Right lobe of liver (tissue), 4 donors: Measurements from ENCODE around the gene PTCRA.
"Not testable (repeated sequence)": the region's sequence is repeated elsewhere in the genome, so short reads cannot be mapped to it uniquely, and the experiment has no call there.

Source experiments
- POLR2A ChIP-seq: fragments of 450-650 bp; IDR thresholded peaks from one replicate; pipeline ENCODE4 v1.6.1; 2017; ENCODE audit warnings: antibody characterized with exemption, mild to moderate bottlenecking
- TF ChIP-seq, protein P1 (sequence below), 4 donors: fragments of 200-600 bp in 3 of 4; fragments of 450-650 bp in 1 of 4; IDR thresholded peaks; one replicate each; pipeline versions ENCODE4 v1.5.1 to v1.8.0; 2016 to 2022; ENCODE audit warnings: antibody characterized with exemption in 4 of 4, mild to moderate bottlenecking in 2 of 4
- donor health status: DM: no; HTN: no; CAD: no.
- donor health status: DM: no; HTN: no; CAD: no.
- donor health status: DM: no; HTN: yes; CAD: no.

DNA sequence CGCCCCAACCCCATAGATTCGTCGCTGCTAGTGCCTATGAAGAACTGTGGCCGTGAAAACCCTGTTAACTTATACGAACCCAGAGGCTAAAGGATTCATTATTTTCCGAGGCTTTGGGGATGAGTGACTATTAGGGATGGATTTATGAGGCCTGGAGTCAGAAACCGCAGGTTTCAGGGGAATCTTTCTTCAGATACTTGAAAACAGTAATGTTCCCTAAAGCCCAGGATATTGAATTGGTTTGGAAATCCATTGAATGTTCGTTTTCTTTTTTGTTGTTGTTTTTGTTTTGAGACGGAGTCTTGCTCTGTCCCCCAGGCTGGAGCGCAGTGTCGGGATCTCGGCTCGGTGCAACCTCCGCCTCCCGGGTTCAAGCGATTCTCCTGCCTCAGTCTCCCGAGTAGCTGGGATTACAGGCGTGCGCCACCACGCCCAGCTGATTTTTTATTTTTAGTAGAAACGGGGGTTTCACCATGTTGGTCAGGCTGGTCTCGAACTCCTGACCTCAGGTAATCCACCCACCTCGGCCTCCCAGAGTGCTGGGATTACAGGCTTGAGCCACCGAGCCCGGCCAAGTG is 35.5 kb upstream of the PTCRA start:
- TF ChIP-seq POLR2A: not testable (repeated sequence)
- TF ChIP-seq, protein P1, sequence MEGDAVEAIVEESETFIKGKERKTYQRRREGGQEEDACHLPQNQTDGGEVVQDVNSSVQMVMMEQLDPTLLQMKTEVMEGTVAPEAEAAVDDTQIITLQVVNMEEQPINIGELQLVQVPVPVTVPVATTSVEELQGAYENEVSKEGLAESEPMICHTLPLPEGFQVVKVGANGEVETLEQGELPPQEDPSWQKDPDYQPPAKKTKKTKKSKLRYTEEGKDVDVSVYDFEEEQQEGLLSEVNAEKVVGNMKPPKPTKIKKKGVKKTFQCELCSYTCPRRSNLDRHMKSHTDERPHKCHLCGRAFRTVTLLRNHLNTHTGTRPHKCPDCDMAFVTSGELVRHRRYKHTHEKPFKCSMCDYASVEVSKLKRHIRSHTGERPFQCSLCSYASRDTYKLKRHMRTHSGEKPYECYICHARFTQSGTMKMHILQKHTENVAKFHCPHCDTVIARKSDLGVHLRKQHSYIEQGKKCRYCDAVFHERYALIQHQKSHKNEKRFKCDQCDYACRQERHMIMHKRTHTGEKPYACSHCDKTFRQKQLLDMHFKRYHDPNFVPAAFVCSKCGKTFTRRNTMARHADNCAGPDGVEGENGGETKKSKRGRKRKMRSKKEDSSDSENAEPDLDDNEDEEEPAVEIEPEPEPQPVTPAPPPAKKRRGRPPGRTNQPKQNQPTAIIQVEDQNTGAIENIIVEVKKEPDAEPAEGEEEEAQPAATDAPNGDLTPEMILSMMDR (IDR thresholded peaks at IDR 0.05): not testable (repeated sequence)
